Activated CD8-positive, alpha-beta memory T cell treated with anti-CD3 and anti-CD28 coated beads, Interleukin-2, amount 50 U/mL, for 48 hours (primary cell): ENCODE data around the gene RPS19BP1.

Experiments
- DNase-seq: peaks from one replicate; pipeline ENCODE4 v3.0.0-alpha.2; 2020

RPS19BP1 gene

DNA sequence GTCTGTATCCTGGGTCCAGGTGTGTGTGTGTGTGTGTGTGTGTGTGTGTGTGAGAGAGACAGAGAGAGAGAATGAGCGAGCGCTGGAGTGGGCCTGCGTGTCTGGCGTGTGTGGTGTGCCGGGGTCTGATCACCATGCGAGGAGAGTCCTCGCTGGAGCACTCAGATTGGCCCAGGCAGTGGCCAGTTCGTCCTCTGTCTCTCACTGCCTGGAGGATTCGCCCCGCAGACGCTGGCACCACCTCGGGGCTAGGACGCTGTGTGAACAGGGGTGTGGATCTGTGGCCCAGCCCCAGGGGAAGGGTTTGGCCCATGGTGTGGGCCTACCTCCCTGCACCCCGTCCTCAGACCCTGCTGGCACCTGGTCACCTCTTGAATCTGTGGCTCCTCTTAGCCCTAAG, 26.4 kb upstream of the RPS19BP1 start:
- DNase-seq = no peak

- no peak for DNase-seq
Measured at GRCh38 chr22:39558254-39558727, 25.7 kb upstream of the RPS19BP1 start.

- DNase-seq = peak; percentile 67
Measured at GRCh38 chr22:39556970-39557841, 24.7 kb upstream of the RPS19BP1 start.

- no peak for DNase-seq
Measured at GRCh38 chr22:39554151-39554550, 21.6 kb upstream of the RPS19BP1 start.

GRCh38 chr22:39553429-39553828, 20.9 kb upstream of the RPS19BP1 start:
- DNase-seq = no peak

DNA sequence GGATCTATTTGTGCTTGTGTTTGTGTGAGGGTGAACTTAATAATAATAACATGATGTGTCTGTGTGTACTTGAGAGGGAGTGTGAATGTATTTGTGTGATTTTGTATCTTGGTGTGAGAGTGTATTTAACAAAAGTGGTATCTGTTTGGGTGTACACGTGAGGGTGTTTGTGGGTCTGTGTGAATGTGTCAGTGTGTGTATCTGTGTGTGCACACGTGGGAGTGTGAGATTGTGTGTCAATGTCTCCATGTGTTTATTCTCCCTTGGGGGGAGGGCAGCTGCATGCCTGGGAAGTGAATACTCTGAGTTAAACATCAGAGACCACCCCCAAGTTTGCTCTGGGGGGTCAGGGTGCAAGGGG, 15.0 kb upstream of the RPS19BP1 start:
- DNase-seq = no peak

DNA sequence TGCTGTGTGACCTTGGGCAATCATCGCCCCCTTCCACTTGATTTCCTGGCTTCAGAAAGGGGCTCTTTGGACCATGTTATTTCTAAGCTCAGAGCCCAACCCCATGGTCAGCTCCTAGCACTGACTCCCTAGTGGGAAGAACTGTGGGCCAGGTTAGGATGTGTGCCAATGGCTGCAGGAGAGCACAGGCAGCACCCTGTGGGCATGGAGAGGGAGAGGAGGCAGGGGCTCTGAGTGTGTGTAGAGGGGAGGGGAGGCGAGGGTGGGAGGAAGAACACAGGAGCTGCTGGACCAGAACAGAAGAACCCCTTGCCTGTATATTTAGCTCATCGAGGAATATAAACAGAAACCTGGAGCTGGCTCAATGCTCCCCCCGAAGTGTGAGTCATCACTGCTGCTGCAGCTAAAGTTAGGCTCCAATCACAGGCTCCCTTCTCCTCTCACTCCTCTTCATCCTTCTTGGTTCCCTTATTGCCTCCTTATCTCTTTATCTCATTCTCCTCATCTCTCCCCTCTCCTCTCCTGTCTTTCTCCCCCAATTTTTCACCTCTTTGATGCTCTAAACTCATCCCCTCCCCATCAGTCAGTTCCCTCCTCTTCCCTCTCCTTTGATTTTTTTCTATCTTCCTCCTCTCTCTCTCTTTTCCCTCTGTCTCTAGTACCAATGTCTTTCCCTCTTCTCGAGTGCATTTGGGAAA, 14.5 kb upstream of the RPS19BP1 start:
- DNase-seq = no peak

DNA sequence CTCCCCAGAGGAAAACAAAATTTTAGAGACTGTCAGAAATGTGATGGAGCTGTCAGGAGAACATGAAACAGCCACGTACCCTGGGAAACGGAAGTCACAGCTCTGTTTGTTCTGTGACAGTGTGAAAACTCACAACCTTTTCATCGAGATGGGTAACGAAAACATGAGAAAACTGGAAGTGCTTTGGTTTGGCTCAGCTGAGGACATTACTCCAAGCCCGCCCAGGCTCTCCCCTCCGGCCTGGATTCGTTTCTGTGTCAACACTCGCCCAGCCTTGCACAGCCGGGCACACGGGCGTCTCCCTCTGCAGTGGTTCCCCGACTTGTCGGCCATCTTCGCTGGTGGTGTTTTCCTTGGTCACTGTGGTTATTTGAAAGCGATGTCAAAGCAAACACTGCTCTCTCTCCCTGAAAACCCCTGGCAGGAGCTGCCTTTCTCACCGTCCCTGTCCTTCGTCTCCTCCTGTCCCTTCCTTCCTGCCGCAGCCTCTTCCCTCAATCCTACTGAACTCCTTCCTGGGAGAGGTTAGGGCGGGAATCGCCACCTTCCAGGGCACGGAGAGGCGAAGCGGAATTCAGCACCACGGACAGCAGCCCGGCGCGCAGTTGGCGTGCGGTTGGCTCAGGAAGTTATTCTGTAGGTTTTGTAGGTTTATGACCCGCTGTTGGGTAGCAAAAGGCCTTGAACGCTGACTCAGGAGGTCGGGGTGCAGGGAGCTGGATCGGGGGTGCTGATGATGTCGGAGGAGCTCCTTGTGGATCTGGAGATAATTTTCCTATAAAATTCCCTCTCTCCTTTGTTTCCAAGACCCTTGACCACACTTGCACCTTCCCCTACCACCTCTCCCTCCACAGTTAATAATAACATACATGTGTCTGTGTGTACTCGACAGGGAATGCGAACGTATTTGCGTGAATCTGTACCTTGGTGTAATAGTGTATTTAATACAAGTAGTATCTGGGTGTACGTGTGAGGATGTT, 13.1 kb upstream of the RPS19BP1 start:
- peak; percentile 87 for DNase-seq

DNA sequence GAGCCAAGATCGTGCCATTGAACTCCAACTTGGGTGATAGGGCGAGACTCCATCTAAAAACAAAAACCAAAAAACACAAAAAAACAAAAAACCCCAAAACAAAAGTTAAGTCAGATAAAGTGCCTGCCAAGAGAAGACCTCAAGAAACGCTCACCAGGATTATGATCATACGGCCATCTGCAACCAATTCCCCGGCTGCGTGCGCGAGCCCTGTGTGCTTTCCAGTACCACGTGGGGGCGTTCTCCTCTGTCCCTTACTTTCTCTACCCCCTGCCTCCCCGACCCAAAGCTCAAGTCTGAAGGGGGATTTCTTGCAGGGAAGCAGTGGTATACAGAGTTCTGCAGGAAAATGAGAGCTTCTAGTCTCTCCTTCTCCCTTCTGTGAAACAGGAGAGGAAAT, 10.5 kb upstream of the RPS19BP1 start:
- no peak for DNase-seq

- no peak for DNase-seq
Measured at GRCh38 chr22:39537975-39538374, 5.4 kb upstream of the RPS19BP1 start.

GRCh38 chr22:39536711-39537110, 4.2 kb upstream of the RPS19BP1 start:
- DNase-seq = no peak

- DNase-seq = no peak
Measured at GRCh38 chr22:39535831-39536449, 3.4 kb upstream of the RPS19BP1 start.

DNA sequence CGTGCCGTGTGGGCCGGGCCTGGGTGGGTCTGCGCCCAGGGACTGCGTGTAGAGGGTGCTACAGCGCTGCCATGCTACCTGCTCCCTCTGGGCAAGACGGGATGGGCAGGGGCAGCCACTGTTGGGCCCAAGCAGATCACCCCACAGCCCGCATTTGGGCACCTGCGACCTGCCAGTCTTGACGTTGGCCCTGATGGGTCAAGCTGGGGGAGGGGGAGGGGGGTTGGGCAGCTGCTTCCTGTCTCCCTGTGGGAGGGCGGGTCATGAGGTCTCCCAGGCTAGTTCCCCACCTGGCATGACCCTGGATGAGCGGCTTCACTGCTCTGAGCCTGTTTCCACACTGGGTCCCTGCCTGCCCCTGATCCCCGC, 2.8 kb upstream of the RPS19BP1 start:
- DNase-seq = no peak

- DNase-seq = peak; percentile 97
Measured at GRCh38 chr22:39534591-39535356, 2.2 kb upstream of the RPS19BP1 start.

DNA sequence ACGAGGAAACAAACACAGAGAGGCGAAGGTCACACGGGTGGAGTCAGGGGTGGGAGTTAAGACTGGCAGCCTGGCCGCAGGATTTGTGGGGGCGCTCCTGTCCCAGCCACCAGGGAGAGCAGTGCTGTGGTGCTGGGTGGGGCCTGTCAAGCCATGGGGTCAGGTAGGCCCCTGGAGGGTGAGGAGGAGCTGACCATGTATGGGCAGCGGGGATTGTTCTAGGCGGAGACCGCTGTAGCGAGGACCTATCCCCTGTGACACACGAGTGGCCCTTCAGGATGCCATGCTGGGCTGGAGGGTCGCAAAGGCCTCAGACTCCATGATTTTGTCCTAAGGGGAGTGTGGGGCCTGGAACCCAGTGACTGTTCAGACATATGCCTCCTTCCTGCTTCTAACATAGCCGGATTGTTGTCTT, 1.6 kb upstream of the RPS19BP1 start:
- no peak for DNase-seq

- no peak for DNase-seq
Measured at GRCh38 chr22:39530692-39531331, 1.7 kb downstream of the RPS19BP1 start.

DNA sequence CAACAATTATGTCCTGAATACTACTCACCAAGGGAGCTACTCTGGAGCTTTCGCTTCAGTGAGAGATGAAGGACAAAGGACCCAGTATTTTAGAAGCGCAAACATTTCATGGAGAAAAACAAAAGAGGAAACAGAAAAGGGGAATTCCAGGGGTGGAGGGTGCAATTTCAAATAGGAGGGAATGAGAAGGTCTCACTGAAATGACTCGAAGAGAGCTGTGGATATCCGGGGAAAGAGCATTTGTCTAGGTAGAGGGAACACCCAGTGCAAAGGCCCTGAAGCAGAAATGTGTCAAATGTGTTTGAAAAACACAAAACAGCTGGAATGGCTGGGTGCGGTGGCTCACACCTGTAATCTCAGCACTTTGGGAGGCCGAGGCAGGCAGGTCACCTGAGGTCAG, 2.4 kb downstream of the RPS19BP1 start:
- DNase-seq = no peak

DNA sequence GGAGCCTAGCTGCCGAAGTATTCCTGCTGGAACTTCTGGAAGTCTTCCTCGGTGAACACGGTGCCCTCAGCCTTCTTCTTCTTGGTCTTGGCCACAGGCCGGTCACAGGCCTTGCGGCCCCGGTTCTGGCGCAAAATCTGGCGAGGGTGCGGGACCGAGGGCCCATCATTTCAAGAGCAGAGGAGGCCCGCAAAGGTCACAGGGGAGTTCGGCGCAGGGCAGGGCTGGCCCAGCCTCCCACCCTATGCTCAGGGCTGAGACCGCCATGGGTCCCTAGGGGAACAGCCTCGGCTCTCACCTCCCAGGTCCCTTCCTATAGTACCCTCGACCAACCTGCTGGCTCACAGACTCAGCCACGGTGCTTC, 3.1 kb downstream of the RPS19BP1 start:
- no peak for DNase-seq

DNA sequence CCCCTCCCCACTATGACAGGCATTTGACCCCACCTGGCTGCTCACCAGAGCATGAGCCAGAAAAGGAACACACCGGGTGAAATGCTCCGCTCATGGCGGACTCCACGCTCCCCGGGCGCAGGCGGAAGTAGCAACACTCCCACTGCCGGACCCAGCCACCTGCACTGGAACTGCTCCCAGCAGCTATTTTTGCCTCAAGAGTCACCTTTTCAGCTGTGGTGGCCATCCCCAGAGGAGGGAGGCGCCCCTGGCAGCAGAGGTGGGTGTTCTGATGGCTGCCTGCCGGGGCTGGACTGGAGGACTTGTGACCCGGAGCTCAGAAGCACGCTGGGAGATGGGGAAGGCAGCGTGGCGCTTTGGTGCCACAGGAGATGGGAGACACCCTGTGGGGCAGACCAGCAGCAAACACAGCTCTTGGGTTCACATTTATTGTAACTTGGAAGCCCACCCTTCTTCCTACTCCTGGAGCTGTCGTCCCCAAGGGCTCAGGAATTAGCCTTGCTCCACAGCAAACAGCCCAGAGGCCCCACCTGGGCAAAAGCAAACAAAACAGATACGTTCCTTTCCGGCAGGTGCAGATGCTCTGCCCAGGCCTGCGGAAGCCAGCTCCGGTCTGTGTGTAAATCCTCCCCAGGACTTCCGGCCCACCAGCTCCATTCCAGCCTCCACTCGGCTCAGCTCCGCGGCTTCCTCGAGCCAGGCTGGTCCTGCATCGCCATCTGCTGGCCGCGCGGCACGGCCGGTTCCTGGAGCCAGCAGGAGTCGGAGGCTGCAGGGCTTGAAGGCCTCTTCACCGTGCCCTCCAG, 3.7 kb downstream of the RPS19BP1 start:
- peak; percentile 94 for DNase-seq

DNA sequence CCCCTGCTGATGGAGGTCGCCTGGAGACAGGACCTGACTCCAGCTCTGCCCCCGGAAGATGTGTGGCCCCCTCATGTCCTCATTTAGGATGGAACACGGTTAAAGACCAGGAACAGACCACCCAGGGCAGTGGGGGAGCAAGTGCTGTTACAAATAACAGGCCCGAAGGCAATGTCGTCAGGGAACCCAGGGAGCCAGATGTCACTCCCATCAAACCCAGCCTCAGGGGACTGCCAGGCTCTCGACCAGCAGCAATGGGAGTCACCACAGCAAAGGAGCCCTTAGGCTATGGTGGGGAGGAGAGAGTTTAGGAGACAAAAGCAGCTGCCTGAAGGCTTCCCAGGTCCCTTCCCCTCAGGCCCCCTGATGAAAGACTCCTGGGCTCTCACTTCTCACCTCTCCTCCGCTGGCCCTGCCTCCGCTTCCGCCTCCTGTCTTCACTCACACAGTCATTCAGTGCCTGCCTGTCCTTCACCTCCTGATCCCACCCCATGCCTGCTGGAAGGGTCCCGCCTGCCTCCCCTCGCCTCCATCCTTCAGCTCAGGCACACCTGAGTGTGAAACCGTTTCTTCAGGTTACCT, 4.4 kb downstream of the RPS19BP1 start:
- DNase-seq = no peak
